ENCODE measurements around the gene CD52.

CD52 gene, protein sequence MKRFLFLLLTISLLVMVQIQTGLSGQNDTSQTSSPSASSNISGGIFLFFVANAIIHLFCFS

DNA sequence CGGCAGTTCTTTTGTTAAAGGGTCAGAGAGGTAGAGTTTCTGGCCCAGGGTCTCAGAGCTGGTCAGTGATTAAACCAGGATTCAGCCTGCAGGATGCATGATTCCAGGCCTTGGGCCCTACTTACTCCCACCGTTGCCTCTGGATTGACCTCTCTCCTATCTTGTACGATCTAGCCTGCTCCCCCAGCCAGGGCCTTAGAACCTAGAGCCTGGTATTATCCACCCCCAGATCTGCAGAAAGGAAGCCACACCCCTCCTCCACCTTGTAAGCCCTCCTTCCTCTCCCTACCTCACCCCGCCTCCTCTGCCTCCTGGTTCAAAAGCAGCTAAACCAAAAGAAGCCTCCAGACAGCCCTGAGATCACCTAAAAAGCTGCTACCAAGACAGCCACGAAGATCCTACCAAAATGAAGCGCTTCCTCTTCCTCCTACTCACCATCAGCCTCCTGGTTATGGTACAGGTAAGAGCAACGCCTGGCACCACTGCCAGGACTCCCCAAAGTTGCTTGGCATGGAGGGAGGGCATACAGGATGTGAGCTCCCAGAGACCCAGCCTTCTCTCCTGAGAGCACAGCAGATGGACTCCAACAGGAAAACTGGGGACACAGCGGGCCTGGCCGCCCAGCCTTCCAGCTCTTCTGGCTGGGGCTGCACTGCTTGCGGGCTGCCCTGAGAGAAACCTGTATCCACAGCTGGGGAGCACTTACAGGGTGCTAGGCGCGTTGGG is at the start of gene CD52:
Gene CD52, plus strand, starts transcription at position 347 of the 726 bp plus-strand sequence. Its CDS starts 60 bp downstream, at position 407.
- DNase-seq, result no peak

DNA sequence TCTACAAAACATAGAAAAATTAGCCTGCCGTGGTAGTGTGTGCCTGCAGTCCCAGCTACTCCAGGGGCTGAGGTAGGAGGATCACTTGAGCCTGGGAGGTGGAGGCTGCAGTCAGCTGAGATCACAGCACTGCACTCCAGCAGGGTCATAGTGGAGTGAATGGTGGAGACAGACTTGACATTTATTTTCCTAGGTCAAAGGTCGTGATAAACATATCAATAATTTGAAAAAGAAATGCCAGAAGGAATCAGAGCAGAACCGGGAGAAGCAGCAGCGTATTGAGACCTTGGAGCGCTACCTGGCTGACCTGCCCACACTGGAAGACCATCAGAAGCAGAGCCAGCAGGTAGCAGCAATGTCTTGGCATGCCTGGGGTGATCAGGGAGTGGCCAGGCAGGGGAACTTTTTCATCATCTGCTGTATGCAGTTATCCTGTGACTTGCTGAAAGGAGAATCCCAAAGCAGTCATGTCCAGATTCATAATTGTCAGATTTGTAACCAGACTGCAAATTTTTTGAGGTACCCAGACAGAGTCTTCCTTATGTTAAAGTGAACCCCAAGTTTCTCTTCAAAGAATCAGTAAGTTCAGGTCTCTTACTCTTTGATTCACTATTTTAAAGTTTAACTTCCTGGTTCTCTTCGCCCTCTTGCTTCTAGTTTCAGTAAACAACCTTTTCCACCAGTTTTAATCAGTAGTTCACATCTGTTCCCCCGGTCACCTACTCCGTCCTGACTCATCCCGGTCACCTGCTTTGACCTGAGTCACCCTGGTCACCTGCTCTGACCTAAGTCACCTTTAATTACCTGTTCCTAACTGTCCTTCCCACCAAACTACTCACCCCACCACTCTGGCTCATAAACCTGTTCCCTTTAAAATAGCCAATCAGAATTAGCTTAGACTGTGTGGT is 49.2 kb upstream of the CD52 start:
- no peak for DNase-seq

DNA sequence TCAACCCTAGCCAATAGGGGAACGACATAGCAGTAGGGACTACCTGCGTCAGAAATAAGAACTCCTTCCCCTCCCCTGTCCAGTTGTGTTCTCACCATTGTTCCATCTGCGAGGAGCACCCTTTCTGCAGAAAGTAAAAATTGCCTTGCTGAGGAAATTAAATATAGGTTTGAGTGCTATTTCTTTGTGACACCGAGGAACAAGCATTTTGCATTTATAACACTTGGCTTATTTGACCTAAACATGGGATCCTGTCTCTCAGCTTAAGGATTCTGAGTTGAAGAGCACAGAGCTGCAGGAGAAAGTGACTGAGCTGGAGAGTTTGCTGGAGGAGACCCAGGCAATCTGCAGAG is 48.6 kb upstream of the CD52 start:
- DNase-seq, result no peak

DNA sequence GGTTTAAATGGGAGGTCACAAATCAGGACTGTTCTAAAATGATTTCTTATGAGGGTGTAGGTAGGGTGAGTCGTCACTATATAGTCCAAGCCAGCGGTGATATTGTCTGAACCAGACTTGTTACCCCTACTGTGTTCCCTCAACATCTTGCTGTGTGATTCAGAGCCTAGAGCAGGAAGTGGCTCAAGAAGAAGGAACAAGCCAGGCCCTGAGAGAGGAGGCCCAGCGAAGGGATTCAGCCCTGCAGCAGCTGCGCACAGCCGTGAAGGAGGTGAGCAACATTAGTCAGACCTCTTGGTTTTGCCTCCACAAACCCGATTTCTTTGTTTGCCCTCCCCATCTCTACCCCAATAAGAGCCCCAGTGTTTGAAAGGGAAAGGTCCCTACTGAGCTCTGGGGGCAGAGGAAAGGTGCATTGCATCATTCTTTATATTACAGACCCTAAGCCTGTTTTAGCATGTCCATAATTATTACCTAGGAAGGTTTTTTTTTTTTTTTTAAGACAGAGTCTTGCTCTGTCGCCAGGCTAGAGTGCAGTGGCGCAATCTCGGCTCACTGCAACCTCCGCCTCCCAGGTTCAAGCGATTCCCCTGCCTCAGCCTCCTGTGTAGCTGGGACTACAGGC is 42.8 kb upstream of the CD52 start:
- no peak for DNase-seq

DNA sequence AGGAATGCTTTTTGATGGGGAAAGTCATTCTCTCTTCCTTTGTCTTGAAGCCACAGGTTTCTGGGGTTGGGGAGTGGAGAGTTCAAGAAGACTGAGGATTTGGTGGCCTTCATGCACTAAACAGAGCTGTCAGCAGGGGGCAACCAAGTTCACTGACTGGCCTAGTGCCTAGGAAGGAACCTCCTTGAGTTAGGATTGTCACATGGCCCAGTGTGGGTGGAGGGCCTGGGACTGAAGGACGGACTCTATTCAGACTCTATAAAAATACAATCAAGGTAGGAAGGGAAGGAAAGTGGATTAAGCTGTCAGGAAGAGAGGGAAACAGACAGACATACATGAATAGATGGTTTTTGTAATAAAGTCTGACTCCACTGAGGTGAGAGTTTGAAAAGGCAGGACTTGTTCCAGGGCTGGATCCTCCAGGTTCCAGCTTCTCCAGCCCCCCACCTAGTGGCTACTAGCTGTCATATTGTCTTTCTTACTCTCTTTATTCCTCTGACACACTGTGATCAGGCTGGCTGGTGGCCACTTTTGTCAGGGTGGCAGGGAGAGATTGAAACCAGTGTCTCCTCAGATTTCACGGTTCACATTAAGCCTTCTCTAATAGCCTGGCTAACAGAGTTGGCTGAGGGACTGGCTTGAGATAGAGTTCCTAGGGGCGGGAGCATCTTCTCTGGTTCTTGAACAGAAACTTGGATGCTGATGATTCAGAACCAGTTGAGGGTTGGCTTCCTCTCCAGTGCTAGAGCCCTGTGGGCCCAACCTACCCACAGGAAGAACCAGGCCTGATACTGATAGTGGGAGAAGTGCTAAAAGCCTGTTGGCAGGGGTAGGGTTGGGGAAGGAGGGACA is 42.0 kb upstream of the CD52 start:
- DNase-seq, result peak; percentile 69

DNA sequence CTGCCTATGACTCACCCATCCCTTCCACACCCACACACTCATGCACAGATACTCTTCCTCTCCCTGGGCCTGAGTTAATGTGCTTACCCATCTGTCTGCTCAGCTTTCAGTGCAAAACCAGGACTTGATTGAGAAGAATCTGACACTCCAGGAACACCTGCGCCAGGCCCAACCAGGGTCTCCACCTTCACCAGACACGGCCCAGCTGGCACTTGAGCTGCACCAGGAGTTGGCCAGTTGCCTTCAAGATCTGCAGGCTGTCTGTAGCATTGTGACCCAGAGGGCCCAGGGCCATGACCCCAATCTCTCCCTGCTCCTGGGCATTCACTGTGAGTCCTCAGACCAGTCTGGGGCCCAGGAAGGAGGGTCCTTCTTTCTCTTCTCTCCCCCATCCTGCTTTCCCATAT is 41.3 kb upstream of the CD52 start:
- DNase-seq, result no peak

DNA sequence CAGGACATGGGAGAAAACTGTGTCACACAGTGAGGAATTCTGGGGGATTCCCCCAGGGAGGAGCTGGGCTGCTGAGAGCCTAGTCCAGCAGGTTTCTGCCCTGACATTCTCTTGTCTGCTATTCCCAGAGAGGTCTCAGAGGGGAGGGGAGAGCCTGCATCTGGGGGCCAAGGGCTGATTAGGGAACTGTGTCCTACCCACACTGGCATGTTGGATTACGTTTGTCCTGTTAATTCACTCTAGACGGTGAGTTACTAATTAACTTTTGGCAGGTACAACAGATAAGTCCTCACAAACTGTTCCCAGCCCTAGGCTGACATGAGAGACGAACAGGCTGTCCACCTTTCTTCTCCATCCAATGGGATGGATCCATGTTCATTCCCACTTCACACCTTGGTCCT is 40.5 kb upstream of the CD52 start:
- no peak for DNase-seq

DNA sequence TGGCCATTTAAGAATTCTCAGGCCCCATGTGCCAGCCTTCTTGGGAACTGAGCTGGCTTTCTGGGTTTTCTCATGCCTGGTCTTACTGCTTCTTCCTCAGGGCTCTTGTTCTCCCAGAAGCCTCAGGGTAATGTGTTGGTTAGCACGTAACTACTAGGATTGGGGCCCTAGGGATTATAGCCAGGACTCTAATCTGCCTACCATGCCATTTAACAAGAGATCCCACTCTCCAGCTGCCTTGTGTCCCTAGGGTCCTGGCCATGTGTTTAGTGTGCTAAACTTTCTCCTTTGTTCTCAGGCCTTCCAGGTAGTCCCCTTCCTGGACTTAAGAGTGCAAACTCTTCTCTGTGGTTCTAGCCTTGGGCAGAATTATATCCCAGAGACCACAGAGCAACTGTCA is 40.0 kb upstream of the CD52 start:
- no peak for DNase-seq

DNA sequence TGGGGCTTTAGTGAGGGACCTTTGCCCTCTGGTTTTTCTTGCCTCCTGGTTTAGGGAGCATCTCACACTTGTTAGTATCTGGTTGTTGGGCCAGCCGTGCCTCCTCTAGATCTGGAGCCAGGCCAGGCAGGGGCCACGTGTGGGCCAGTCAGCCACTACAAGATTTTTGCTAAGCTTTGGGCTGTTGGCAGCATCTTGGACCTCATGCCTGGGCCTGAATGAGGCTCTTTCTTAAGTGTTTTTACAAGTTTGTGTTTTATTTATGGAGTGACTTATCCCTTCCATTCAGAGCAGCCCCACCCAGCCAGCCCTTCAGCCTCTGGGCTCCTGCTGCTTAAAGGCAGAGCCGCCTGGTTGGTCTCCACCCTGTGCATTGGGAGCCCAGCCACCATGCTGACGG is 39.5 kb upstream of the CD52 start:
- DNase-seq, result peak; percentile 27

DNA sequence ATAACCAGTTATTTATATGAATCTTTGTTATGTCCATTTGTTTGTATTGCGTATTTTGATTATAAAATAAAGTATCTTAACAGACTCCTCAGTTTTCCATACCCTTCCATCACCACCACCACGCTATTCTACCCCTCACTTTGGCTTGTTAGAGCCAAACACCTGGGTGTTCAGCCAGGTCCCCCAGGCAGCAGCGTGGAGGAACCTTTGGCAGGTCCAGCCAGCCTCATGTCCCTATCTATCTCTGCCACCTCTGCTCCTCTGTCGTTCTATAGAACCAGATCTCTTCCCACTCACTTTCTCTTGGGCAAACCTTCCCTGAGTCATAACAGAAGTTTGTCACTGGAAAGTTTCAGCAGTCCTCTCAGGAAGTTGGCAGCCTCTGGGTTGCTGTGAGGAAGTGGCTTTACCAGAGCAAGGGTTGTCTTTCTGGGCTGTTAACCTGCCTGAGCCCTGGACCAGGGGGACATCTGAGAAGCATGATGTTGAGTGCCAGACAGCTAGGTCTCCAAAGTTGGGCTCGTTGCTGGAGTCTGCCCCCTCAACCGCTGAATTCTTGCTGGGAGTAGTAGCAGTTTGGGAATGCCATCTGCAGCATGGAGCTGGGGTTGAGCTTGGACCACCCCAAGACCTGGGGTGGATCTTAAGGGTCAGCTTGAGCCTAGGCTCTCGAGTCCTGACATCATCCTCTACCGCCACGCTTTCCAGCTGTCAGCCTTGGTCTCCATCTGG is 38.9 kb upstream of the CD52 start:
- no peak for DNase-seq

DNA sequence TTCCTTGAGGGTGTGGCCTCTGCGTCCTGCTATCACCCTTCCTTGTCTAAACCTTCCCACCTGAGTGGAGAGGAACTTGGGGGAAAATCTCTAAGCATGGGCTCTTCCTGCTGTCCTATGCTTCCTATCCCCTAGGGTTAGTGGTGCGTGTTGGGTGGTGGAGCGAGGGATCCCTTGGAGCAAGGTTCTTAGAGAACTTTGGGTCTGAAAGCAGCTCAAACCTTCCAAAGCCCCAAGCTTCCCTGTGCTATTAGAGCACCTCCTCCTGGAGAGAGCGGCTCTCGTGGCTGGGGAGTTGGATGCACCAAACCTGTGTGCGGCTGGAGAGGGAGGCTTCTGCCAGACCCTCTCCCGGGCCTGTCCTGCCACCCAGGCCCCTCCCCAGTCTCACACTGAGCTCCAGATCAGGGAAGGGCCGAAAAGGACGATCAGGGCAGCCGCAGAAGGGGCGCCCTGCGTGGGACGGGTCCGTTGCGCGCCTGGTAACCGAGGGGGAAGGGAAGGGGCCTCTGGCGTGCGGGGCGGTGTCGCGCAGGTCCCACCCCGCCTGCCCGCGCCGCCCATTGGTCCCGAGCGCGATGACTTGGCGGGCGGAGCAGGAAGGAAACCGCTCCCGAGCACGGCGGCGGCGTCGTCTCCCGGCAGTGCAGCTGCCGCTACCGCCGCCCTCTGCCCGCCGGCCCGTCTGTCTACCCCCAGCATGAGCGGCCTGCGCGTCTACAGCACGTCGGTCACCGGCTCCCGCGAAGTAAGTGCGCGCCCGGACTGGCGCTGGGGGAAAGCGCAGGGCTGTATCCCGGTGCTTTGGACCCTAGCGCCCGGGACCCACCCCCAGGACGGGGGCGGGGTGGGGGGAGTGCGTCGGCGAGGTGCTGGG is 38.1 kb upstream of the CD52 start, which contains the start of gene SH3BGRL3:
Gene SH3BGRL3, plus strand, starts transcription at position 631 of the 877 bp plus-strand sequence. Its CDS starts 70 bp downstream, at position 701.
- peak; percentile 47 for DNase-seq

DNA sequence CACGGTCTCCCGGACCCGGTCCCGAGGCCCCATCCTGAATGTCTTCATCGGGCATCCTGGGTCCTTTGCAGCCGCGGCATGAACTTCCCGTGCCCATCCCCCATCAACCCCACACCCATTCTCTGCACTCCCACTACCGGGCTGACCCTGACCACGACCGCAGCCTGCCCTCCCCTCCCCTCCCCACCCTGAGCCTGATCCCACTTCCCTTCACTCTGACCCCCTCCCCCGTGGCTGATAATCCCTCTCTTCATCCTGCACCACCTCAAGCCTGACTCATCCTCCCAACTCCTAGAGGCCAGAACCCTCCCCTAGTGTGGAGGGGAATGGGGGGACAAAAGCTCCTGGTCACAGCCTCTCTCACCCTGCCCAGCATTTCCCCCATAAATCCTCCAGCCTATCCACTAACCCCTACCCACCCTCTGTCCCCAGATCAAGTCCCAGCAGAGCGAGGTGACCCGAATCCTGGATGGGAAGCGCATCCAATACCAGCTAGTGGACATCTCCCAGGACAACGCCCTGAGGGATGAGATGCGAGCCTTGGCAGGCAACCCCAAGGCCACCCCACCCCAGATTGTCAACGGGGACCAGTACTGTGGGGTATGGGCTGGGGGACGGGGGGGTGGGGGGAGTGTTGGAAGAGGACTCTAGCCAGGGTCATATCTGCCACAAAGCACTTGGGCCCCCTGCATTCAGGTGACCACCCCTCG is 37.3 kb upstream of the CD52 start:
- DNase-seq, result no peak

DNA sequence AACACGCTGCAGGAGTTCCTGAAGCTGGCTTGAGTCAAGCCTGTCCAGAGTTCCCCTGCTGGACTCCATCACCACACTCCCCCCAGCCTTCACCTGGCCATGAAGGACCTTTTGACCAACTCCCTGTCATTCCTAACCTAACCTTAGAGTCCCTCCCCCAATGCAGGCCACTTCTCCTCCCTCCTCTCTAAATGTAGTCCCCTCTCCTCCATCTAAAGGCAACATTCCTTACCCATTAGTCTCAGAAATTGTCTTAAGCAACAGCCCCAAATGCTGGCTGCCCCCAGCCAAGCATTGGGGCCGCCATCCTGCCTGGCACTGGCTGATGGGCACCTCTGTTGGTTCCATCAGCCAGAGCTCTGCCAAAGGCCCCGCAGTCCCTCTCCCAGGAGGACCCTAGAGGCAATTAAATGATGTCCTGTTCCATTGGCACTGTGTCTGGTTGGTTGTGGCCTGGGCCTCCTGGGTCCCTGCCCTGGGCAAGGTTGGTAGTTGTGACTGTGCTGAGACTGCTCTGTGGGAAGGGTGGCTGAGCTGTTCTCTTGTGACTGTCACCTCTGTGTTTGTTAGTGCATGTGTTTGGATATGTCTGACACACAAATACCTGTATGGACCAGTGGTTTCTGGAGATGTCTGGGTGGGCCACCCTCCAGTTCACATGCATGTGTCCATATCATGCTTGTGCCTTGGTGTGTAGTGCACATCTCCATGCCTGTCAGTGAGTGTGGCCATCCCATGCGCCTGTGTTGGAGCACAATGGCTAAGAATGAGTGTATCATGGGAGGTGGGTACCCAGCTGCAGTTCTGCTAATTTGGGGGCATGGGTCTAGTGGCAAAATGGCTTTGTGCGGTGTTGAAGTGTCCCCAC is 36.4 kb upstream of the CD52 start:
- no peak for DNase-seq

DNA sequence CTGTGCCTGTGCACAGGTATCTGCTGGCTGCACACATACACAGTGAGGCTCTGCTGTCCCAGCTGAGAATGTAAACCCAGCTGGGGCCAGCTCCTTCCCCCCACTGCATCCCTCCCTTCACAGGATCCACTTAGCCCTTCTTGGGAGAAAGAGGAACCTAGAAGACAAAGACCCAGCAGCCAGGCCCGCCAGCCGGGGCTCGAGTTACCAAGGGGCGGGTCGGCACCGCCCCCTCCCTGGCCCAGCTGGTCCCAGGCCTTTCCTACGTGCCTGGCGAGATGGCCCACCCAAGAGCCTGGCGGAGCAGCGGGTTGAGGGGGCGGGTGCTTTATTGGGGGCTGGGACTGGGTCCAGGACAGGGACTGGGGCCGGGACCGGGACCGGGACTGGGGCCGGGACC is 35.8 kb upstream of the CD52 start:
- no peak for DNase-seq

DNA sequence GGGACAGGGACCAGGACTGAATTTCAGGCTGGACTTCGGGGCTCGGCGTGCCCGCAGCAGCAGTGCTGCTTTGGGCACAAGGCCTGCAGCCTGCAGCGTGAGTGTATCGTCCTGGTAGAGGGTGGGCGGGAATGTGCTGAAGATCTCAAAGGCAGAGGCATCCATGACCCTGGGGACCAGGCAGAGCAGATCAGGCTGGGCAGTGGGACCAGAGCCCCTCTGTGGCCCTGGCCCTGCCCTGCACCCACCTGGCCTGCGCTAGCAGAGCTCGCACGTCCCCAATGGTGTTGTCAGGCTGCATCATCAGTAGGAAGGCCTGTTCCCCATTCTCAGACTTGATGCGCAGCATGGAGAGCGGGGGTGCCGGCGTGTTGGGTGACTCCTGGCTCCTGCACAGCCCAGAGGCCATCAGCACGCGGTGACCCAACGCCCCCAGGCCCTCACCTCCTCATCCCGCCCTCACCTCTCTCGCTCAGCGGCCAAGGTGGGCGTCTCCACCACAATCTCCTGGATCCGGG is 35.3 kb upstream of the CD52 start:
- no peak for DNase-seq

DNA sequence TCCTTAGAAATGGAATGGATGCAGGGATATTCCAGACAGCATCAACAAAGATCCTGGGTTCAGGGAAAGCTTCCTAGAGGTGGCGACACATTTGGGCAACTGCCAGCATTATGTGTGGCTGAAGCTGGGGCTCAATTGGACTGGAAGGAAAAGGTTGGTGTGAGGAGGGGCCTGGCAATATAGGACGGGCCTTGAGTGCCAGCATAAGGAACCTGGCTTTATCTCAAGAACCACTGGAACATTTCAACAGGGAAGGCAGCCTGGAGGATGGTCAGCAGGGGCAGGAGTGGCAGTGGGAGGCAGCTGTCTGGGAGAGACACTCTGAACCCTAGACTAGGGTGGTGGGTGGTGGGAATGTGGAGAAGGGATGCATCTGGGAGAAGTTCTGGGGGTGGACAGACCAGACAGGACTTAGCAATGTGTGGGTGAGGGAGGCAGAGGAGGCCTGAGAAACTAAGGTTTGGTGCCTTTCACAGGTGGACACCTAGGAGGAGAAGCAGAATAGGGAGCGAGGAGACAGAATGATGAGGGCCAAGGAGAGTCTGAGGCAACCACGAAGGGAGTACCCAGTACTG is 34.4 kb upstream of the CD52 start:
- no peak for DNase-seq

DNA sequence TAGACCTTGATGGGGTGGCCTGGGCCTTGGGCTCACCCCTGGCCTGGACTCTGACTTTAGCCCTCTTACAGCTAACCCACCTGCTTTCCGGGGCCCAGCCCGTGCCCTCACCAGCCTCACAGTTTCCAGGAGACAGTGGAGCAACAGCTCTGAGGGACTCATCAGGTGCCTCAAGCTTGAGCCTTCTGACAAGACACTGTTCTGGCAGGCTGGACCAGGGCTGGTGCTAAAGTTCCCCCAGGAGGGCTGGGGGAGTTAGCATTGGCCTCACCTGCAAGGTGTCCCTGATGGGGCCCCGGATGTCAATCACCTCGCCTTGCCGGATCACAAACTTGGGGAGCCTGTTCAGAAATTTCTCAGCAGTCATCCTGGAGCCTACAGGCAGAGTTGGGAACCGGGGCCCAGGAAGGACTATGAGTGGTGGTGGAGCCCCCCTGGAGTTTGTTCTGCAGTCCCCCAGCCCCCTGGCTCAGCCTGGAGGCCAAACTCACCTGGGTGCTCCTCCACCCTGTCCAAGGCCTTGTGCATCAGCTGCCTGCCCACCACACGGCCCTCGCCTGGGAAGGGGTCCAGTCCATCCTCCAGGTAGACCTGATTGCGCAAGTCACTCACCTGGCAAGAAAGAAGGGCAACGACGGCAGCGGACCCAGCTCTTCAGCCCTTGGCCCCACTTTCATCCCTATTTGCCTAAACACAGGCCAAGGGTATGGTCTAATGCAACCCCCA is 33.7 kb upstream of the CD52 start:
- DNase-seq, result no peak

Measured in GOT3 (cell line).